HCT116 (cell line): ENCODE results near the gene MAP3K2. TPM values are rescaled to one million over a fixed set of nuclear protein-coding genes. Genes with fewer than 3 reads are reported as not detected.

Source experiments
- ATAC-seq: fragments of 200-7000 bp; cut with Tn5 transposase; 2 replicates; pipeline ENCODE4 v1.9.1; 2020; ENCODE audit warnings: mild to moderate bottlenecking, moderate library complexity
- BruUV-seq: library from RNA; stranded (reverse); fragments of 400-500 nt; replicated peaks from 2 replicates; lab custom pipeline; 2021; lab: Mats Ljungman, UMichigan
- CTCF ChIA-PET: fragments of 300-600 bp; sonication (Branson Sonifier 250); formaldehyde crosslinking; loops from one replicate; lab custom pipeline; 2021; ENCODE audit warnings: antibody characterized with exemption; lab: Charles Lee
- POLR2A ChIA-PET: fragments of 300-600, 350-600 bp; sonication (Branson Sonifier 250); formaldehyde crosslinking; loops from one replicate; lab custom pipeline; 2021; ENCODE audit warnings: antibody characterized with exemption; lab: Charles Lee
- RAD21 ChIA-PET, 2 experiments: fragments of 300-600 bp; sonication (Branson Sonifier 250); formaldehyde crosslinking; loops; one replicate each; lab custom pipeline; 2023; ENCODE audit warnings: low total read pairs in 2 of 2; ENCODE audit not compliant: uncharacterized antibody in 2 of 2, unreplicated experiment in 2 of 2, low non-redundant PET in 1 of 2; lab: Charles Lee
- DNase-seq: peaks from one replicate; pipeline ENCODE4 v3.0.0-alpha.2; 2010; ENCODE audit warnings: low read depth, low spot score
- H2AFZ ChIP-seq: fragments of 200-600 bp; shearing (Covaris generic), sonication (generic); 2 replicates; pipeline ENCODE4 v1.6.1; 2017; ENCODE audit warnings: low read depth, mixed run types, mixed read lengths, antibody characterized with exemption, low read length; ENCODE audit not compliant: poor library complexity, severe bottlenecking
- H3K27ac ChIP-seq: 2 replicates; pipeline ENCODE4 v1.5.1; 2012; ENCODE audit warnings: low read depth, low read length
- H3K27me3 ChIP-seq: fragments of 200-600 bp; sonication (generic); 2 replicates; pipeline ENCODE4 v1.6.1; 2016; ENCODE audit warnings: mixed run types, low read length, mixed read lengths; ENCODE audit not compliant: insufficient read depth
- H3K36me3 ChIP-seq, 2 experiments: fragments of 200-500 bp in 1 of 2; fragments of 200-600 bp in 1 of 2; sonication (Bioruptor generic) in 1 of 2; sonication (generic) in 1 of 2; 2 replicates each; pipeline versions ENCODE4 v1.5.1 to v1.6.1; 2014 to 2016; ENCODE audit warnings: low read length in 2 of 2, inconsistent platforms in 1 of 2, mixed read lengths in 1 of 2, mixed run types in 1 of 2; ENCODE audit not compliant: insufficient read depth in 2 of 2, control insufficient read depth in 1 of 2
- H3K4me1 ChIP-seq, 2 experiments: fragments of 200-600 bp in 1 of 2; sonication (generic) in 1 of 2; 2 replicates each; pipeline versions ENCODE4 v1.5.1 to v1.6.1; 2012 to 2017; ENCODE audit warnings: low read length in 2 of 2, inconsistent platforms in 1 of 2, mild to moderate bottlenecking in 1 of 2, mixed read lengths in 1 of 2, mixed run types in 1 of 2, moderate library complexity in 1 of 2; ENCODE audit not compliant: insufficient read depth in 2 of 2, control insufficient read depth in 1 of 2
- H3K4me2 ChIP-seq: fragments of 200-600 bp; sonication (generic); 2 replicates; pipeline ENCODE4 v1.6.1; 2017; ENCODE audit warnings: mixed run types, low read length, mixed read lengths
- H3K4me3 ChIP-seq, 2 experiments: fragments of 200-600 bp in 1 of 2; sonication (generic) in 1 of 2; replicated peaks in 1 of 2; 2 replicates each; pipeline ENCODE4 v1.5.1; 2011 to 2016; ENCODE audit warnings: low read length in 2 of 2, control low read depth in 1 of 2, low read depth in 1 of 2, mild to moderate bottlenecking in 1 of 2, mixed read lengths in 1 of 2, mixed run types in 1 of 2
- H3K79me2 ChIP-seq: fragments of 200-600 bp; sonication (generic); 2 replicates; pipeline ENCODE4 v1.6.1; 2017; ENCODE audit warnings: mild to moderate bottlenecking, mixed run types, low read length, moderate library complexity, mixed read lengths; ENCODE audit not compliant: insufficient read depth
- H3K9ac ChIP-seq: fragments of 200-600 bp; sonication (generic); 2 replicates; pipeline ENCODE4 v1.6.1; 2016; ENCODE audit warnings: low read length, mixed read lengths
- H3K9me2 ChIP-seq: fragments of 200-600 bp; sonication (generic), shearing (Covaris generic); 2 replicates; pipeline ENCODE4 v1.6.1; 2017; ENCODE audit warnings: mixed run types, mild to moderate bottlenecking, moderate library complexity; ENCODE audit not compliant: insufficient read depth
- H3K9me3 ChIP-seq, 2 experiments: fragments of 200-500 bp in 1 of 2; fragments of 200-600 bp in 1 of 2; sonication (Bioruptor generic) in 1 of 2; sonication (generic) in 1 of 2; 2 replicates each; pipeline ENCODE4 v1.6.1; 2014 to 2017; ENCODE audit warnings: low read length in 2 of 2, mixed read lengths in 2 of 2, inconsistent platforms in 1 of 2, low read depth in 1 of 2, mild to moderate bottlenecking in 1 of 2, mixed run types in 1 of 2, moderate library complexity in 1 of 2; ENCODE audit not compliant: control insufficient read depth in 1 of 2, insufficient read depth in 1 of 2
- H4K20me1 ChIP-seq: fragments of 200-600 bp; sonication (generic), shearing (Covaris generic); 2 replicates; pipeline ENCODE4 v1.6.1; 2017; ENCODE audit warnings: mixed run types, mild to moderate bottlenecking, moderate library complexity; ENCODE audit not compliant: insufficient read depth
- CBX3 ChIP-seq: IDR thresholded peaks from 2 replicates; pipeline ENCODE4 v1.6.1; 2012; ENCODE audit warnings: low read depth
- EZH2 ChIP-seq: fragments of 200-600 bp; sonication (generic); IDR thresholded peaks from 2 replicates; pipeline ENCODE4 v1.6.1; 2017; ENCODE audit warnings: antibody characterized with exemption, mixed run types
- EZH2phosphoT487 ChIP-seq: fragments of 200-600 bp; IDR thresholded peaks from 2 replicates; pipeline ENCODE4 v1.6.1; 2018; ENCODE audit warnings: antibody characterized with exemption, borderline replicate concordance
- FOSL1 ChIP-seq: IDR thresholded peaks from 2 replicates; pipeline ENCODE4 v1.6.1; 2012; ENCODE audit warnings: low read depth
- POLR2AphosphoS5 ChIP-seq: IDR thresholded peaks from 2 replicates; pipeline ENCODE4 v1.6.1; 2011; ENCODE audit warnings: mild to moderate bottlenecking, low read depth, low read length, moderate library complexity
- YY1 ChIP-seq: IDR thresholded peaks from 2 replicates; pipeline ENCODE4 v1.6.1; 2011; ENCODE audit warnings: low read length, low read depth, moderate library complexity, mild to moderate bottlenecking; ENCODE audit not compliant: insufficient replicate concordance; ENCODE audit errors: extremely low read depth
- ZNF274 ChIP-seq: fragments of 200-500 bp; sonication (Bioruptor generic); IDR thresholded peaks from 2 replicates; pipeline ENCODE4 v1.6.1; 2014; ENCODE audit warnings: mild to moderate bottlenecking, low read depth, low read length, inconsistent platforms
- intact Hi-C: fragments of 100-400 bp; cut with micrococcal nuclease; formaldehyde crosslinking; loops from 2 replicates; pipeline ENCODE4 v1.10.0; 2022
- total RNA-seq: library from RNA; stranded (reverse); gene quantifications from one replicate; pipeline ENCODE4 v1.2.1, GENCODE V29; 2021; ENCODE audit not compliant: unreplicated experiment
- TF ChIP-seq, protein P1 (sequence below): IDR thresholded peaks from 2 replicates; pipeline ENCODE4 v1.6.1; 2012
- TF ChIP-seq, protein P2 (sequence below): IDR thresholded peaks from 2 replicates; pipeline ENCODE4 v1.6.1; 2011; ENCODE audit warnings: mild to moderate bottlenecking, low read length, moderate library complexity; ENCODE audit not compliant: insufficient replicate concordance; ENCODE audit errors: extremely low read depth
- TF ChIP-seq, protein P3 (sequence below): IDR thresholded peaks from 2 replicates; pipeline ENCODE4 v1.6.1; 2012
- TF ChIP-seq, protein P4 (sequence below), 3 experiments: fragments of 200-600 bp in 1 of 3; sonication (generic) in 1 of 3; IDR thresholded peaks in 2 of 3; conservative IDR thresholded peaks in 1 of 3; 2 replicates each; pipeline ENCODE4 v1.5.1; 2012 to 2017; ENCODE audit warnings: low read depth in 2 of 3, low read length in 2 of 3, antibody characterized with exemption in 1 of 3, borderline replicate concordance in 1 of 3, control low read depth in 1 of 3, mild to moderate bottlenecking in 1 of 3, mixed read lengths in 1 of 3, mixed run types in 1 of 3, moderate library complexity in 1 of 3; ENCODE audit not compliant: insufficient read depth in 1 of 3

Gene MAP3K2
- total RNA-seq, 1 experiment from 2014 or later: 44.5 TPM

DNA sequence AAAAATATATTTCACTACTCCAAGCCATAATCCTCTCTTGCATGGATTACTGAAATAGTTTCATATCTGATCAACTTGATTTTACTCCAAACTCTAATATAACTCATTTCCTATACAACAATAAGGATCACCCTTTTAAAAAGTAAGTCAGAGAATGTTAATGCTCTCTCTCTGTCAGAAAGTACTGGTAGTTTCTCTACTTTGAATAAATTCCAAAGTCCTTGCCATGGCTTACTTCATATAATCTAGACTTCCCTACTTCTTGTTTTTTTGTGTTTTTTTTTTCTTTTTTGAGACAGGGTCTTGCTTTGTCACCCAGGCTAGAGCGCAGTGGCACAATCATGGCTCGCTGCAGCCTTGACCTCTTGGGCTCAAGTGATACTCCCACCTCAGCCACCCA lies 36.2 kb downstream of the MAP3K2 start:
- no TSS peak for BruUV-seq
- intact Hi-C loops: no loop called here
- Histone ChIP-seq H3K36me3 (no peaks in the 10 kb centered on the region), H3K4me3 (no peak overlapping the region), H2AFZ (no peak overlapping the region), H3K9me2 (no peaks in the 10 kb centered on the region), H3K9me3 (no peaks in the 10 kb centered on the region), H3K9ac (no peak overlapping the region), H3K4me2 (no peak overlapping the region), H4K20me1 (peaks cover 8% of the 10 kb centered on the region; the same call in 1 of the 2 replicates), H3K79me2 (peaks cover 24% of the 10 kb centered on the region), H3K27me3 (no peaks in the 10 kb centered on the region), H3K4me1 (no peaks in the 10 kb centered on the region), H3K27ac (no peak overlapping the region)
- no peak for ATAC-seq
- ChIA-PET RAD21 (no interaction called here), POLR2A (no interaction called here), CTCF (no interaction called here)
- TF ChIP-seq, protein P1, sequence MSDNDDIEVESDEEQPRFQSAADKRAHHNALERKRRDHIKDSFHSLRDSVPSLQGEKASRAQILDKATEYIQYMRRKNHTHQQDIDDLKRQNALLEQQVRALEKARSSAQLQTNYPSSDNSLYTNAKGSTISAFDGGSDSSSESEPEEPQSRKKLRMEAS: no peak
- no peak for TF ChIP-seq YY1
- TF ChIP-seq, protein P2, sequence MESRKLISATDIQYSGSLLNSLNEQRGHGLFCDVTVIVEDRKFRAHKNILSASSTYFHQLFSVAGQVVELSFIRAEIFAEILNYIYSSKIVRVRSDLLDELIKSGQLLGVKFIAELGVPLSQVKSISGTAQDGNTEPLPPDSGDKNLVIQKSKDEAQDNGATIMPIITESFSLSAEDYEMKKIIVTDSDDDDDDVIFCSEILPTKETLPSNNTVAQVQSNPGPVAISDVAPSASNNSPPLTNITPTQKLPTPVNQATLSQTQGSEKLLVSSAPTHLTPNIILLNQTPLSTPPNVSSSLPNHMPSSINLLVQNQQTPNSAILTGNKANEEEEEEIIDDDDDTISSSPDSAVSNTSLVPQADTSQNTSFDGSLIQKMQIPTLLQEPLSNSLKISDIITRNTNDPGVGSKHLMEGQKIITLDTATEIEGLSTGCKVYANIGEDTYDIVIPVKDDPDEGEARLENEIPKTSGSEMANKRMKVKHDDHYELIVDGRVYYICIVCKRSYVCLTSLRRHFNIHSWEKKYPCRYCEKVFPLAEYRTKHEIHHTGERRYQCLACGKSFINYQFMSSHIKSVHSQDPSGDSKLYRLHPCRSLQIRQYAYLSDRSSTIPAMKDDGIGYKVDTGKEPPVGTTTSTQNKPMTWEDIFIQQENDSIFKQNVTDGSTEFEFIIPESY: no peak
- no peak for TF ChIP-seq EZH2
- TF ChIP-seq, protein P3, sequence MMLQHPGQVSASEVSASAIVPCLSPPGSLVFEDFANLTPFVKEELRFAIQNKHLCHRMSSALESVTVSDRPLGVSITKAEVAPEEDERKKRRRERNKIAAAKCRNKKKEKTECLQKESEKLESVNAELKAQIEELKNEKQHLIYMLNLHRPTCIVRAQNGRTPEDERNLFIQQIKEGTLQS: no peak
- TF ChIP-seq EZH2phosphoT487: no peak
- no peak for TF ChIP-seq FOSL1
- no peak for TF ChIP-seq ZNF274
- no peak for TF ChIP-seq POLR2AphosphoS5
- no peak for TF ChIP-seq CBX3
- TF ChIP-seq, protein P4, sequence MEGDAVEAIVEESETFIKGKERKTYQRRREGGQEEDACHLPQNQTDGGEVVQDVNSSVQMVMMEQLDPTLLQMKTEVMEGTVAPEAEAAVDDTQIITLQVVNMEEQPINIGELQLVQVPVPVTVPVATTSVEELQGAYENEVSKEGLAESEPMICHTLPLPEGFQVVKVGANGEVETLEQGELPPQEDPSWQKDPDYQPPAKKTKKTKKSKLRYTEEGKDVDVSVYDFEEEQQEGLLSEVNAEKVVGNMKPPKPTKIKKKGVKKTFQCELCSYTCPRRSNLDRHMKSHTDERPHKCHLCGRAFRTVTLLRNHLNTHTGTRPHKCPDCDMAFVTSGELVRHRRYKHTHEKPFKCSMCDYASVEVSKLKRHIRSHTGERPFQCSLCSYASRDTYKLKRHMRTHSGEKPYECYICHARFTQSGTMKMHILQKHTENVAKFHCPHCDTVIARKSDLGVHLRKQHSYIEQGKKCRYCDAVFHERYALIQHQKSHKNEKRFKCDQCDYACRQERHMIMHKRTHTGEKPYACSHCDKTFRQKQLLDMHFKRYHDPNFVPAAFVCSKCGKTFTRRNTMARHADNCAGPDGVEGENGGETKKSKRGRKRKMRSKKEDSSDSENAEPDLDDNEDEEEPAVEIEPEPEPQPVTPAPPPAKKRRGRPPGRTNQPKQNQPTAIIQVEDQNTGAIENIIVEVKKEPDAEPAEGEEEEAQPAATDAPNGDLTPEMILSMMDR (IDR thresholded peaks at IDR 0.05 in 2 of 3, conservative IDR thresholded peaks at IDR 0.05 in 1 of 3; ENCODE audit: borderline replicate concordance in 1 of 3, insufficient read depth in 1 of 3, low read depth in 2 of 3, low read length in 2 of 3): no peak
- no peak for DNase-seq
